Measurements from ENCODE around the gene PLCB1.

PLCB1 gene

GRCh38 chr20:8547968-8548588, 416.0 kb downstream of the PLCB1 start:
- H3K4me3 ChIP-seq (ENCODE audit: low read depth, low read length) = no peak overlapping the region
- in situ Hi-C loops (cut with HindIII; ENCODE audit: low sequenced_read_pairs) = no loop called here
- no peak for TF ChIP-seq CTCF (IDR thresholded peaks at IDR 0.05; ENCODE audit: low read depth, low read length, missing control alignments)
- no peak for DNase-seq (ENCODE audit: low read depth)

GRCh38 chr20:8549192-8549591, 417.1 kb downstream of the PLCB1 start:
- in situ Hi-C loops (cut with HindIII; ENCODE audit: low sequenced_read_pairs) = no loop called here
- TF ChIP-seq CTCF (IDR thresholded peaks at IDR 0.05; ENCODE audit: low read depth, low read length, missing control alignments) = no peak

GRCh38 chr20:8557711-8558110, 425.6 kb downstream of the PLCB1 start:
- no peak overlapping the region for H3K4me3 ChIP-seq (ENCODE audit: low read depth, low read length)
- peak; percentile 33 for DNase-seq (ENCODE audit: low read depth)
- no peak for TF ChIP-seq CTCF (IDR thresholded peaks at IDR 0.05; ENCODE audit: low read depth, low read length, missing control alignments)
- in situ Hi-C loops (cut with HindIII; ENCODE audit: low sequenced_read_pairs) = no loop called here

More at GRCh38 chr20:8549192-8549591, 417.1 kb downstream of the PLCB1 start:
- H3K4me3 ChIP-seq (ENCODE audit: low read depth, low read length) = no peak overlapping the region
- no peak for DNase-seq (ENCODE audit: low read depth)

- no peak for DNase-seq (ENCODE audit: low read depth)
- in situ Hi-C loops (cut with HindIII; ENCODE audit: low sequenced_read_pairs) = no loop called here
- H3K4me3 ChIP-seq (ENCODE audit: low read depth, low read length) = no peak overlapping the region
- no peak for TF ChIP-seq CTCF (IDR thresholded peaks at IDR 0.05; ENCODE audit: low read depth, low read length, missing control alignments)
Measured at GRCh38 chr20:8562356-8562755, 430.3 kb downstream of the PLCB1 start.

GRCh38 chr20:8568075-8568474, 436.0 kb downstream of the PLCB1 start:
- TF ChIP-seq CTCF (IDR thresholded peaks at IDR 0.05; ENCODE audit: low read depth, low read length, missing control alignments) = no peak
- peak; percentile 22 for DNase-seq (ENCODE audit: low read depth)
- H3K4me3 ChIP-seq (ENCODE audit: low read depth, low read length) = no peak overlapping the region
- in situ Hi-C loops (cut with HindIII; ENCODE audit: low sequenced_read_pairs) = no loop called here

GRCh38 chr20:8569766-8570165, 437.7 kb downstream of the PLCB1 start:
- no peak for TF ChIP-seq CTCF (IDR thresholded peaks at IDR 0.05; ENCODE audit: low read depth, low read length, missing control alignments)
- no peak for DNase-seq (ENCODE audit: low read depth)
- in situ Hi-C loops (cut with HindIII; ENCODE audit: low sequenced_read_pairs) = no loop called here
- no peak overlapping the region for H3K4me3 ChIP-seq (ENCODE audit: low read depth, low read length)
